Astrocyte (in vitro differentiated cells and primary cell): ENCODE results near the gene HSD17B14. TPM values are rescaled to one million over a fixed set of nuclear protein-coding genes. Genes with fewer than 3 reads are reported as not detected.
A peak's percentile ranks its signal among the peaks of the same experiment; 100 is the strongest.

Experiments used
- DNase-seq: peaks from one replicate; pipeline ENCODE4 v3.0.0-alpha.2; 2010; ENCODE audit warnings: low read depth
- FAIRE-seq: peaks from 2 replicates; lab custom pipeline; 2011; peaks lifted over from hg19 to GRCh38; lab: Jason Lieb, UNC
- H2AFZ ChIP-seq: 2 replicates; pipeline ENCODE4 v1.6.0; 2012; ENCODE audit warnings: low read depth, low read length, inconsistent platforms
- H3K27ac ChIP-seq: 2 replicates; pipeline ENCODE4 v1.5.1; 2011; ENCODE audit warnings: low read depth, low read length, inconsistent platforms
- H3K27me3 ChIP-seq: 2 replicates; pipeline ENCODE4 v1.6.0; 2011; ENCODE audit warnings: low read length, inconsistent platforms; ENCODE audit not compliant: insufficient read depth
- H3K36me3 ChIP-seq: 2 replicates; pipeline ENCODE4 v1.5.1; 2011; ENCODE audit warnings: low read length, inconsistent platforms; ENCODE audit not compliant: insufficient read depth
- H3K4me1 ChIP-seq: 2 replicates; pipeline ENCODE4 v1.5.1; 2011; ENCODE audit warnings: low read length, inconsistent platforms; ENCODE audit not compliant: insufficient read depth
- H3K4me2 ChIP-seq: 2 replicates; pipeline ENCODE4 v1.6.0; 2012; ENCODE audit warnings: low read length, inconsistent platforms
- H3K4me3 ChIP-seq: 2 replicates; pipeline ENCODE4 v1.5.1; 2011; ENCODE audit warnings: low read depth, mild to moderate bottlenecking, low read length, inconsistent platforms; ENCODE audit not compliant: insufficient read depth
- H3K79me2 ChIP-seq: 2 replicates; pipeline ENCODE4 v1.6.0; 2012; ENCODE audit warnings: mild to moderate bottlenecking, low read length, inconsistent platforms; ENCODE audit not compliant: insufficient read depth
- H3K9ac ChIP-seq: 2 replicates; pipeline ENCODE4 v1.6.0; 2012; ENCODE audit warnings: mild to moderate bottlenecking, low read length, inconsistent platforms
- H3K9me3 ChIP-seq: 2 replicates; pipeline ENCODE4 v1.5.1; 2012; ENCODE audit warnings: low read depth, mild to moderate bottlenecking, low read length, inconsistent platforms; ENCODE audit not compliant: insufficient read depth
- H4K20me1 ChIP-seq: 2 replicates; pipeline ENCODE4 v1.6.0; 2012; ENCODE audit warnings: low read length, inconsistent platforms; ENCODE audit not compliant: insufficient read depth
- H3K27ac Mint-ChIP-seq: one replicate; pipeline ENCODE4 v1.8.0; 2021; ENCODE audit warnings: mild to moderate bottlenecking, mixed read lengths; ENCODE audit not compliant: unreplicated experiment
- H3K27me3 Mint-ChIP-seq: one replicate; pipeline ENCODE4 v1.8.0; 2021; ENCODE audit warnings: low read depth, mixed read lengths; ENCODE audit not compliant: unreplicated experiment
- H3K36me3 Mint-ChIP-seq: one replicate; pipeline ENCODE4 v1.8.0; 2021; ENCODE audit warnings: low read depth, mixed read lengths; ENCODE audit not compliant: unreplicated experiment
- H3K4me1 Mint-ChIP-seq: one replicate; pipeline ENCODE4 v1.8.0; 2021; ENCODE audit warnings: low read depth, mixed read lengths; ENCODE audit not compliant: unreplicated experiment
- H3K4me3 Mint-ChIP-seq: one replicate; pipeline ENCODE4 v1.8.0; 2021; ENCODE audit warnings: mild to moderate bottlenecking, moderate library complexity, mixed read lengths; ENCODE audit not compliant: unreplicated experiment
- H3K9me3 Mint-ChIP-seq: one replicate; pipeline ENCODE4 v1.8.0; 2021; ENCODE audit warnings: mild to moderate bottlenecking, mixed read lengths; ENCODE audit not compliant: unreplicated experiment
- EZH2 ChIP-seq: IDR thresholded peaks from 2 replicates; pipeline ENCODE4 v1.6.1; 2012; ENCODE audit warnings: mild to moderate bottlenecking, low read length, inconsistent platforms; ENCODE audit not compliant: insufficient read depth
- total RNA-seq: library from RNA; stranded (reverse); gene quantifications from 2 replicates; pipeline ENCODE4 v1.2.1, GENCODE V29; 2021
- TF ChIP-seq, protein P1 (sequence below): IDR thresholded peaks from 2 replicates; pipeline ENCODE4 v1.5.1; 2011; ENCODE audit warnings: low read depth, mild to moderate bottlenecking, inconsistent platforms, low read length, moderate library complexity; ENCODE audit not compliant: insufficient read depth

The HSD17B14 gene
- total RNA-seq, 1 donor from 2014 or later: 9.7 TPM

DNA sequence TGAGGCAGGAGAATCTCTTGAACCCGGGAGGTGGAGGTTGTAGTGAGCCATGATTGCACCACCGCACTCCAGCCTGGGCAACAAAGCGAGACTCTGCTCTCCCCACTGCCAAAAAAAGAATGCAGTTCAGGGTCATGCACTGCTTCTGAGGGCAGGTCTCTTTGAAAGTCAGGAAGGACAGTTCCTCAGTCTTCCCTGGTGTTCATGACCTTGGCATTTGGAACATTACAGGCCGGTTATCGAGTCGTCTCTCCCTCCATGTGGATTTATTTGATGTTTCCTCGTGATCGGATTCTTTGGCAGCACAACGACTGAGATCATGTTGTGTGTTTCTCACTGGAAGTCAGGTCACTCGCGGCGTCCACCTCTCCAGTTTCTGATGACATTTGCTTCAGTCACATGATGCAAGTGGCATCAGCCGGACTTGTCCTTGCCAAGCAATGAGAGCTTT, 63.8 kb downstream of the HSD17B14 start:
- Histone ChIP-seq H3K36me3 (no peaks in the 10 kb centered on the region), H3K9me3 (no peaks in the 10 kb centered on the region), H3K27ac (no peak overlapping the region), H3K9ac (no peak overlapping the region), H2AFZ (no peak overlapping the region), H3K4me3 (no peak overlapping the region), H3K79me2 (no peaks in the 10 kb centered on the region), H3K27me3 (peaks cover 10% of the 10 kb centered on the region), H3K4me2 (no peak overlapping the region), H4K20me1 (no peaks in the 10 kb centered on the region), H3K4me1 (no peaks in the 10 kb centered on the region)
- no peak for FAIRE-seq
- H3K36me3 Mint-ChIP-seq: no peaks in the 10 kb centered on the region
- TF ChIP-seq EZH2: no peak
- TF ChIP-seq, protein P1, sequence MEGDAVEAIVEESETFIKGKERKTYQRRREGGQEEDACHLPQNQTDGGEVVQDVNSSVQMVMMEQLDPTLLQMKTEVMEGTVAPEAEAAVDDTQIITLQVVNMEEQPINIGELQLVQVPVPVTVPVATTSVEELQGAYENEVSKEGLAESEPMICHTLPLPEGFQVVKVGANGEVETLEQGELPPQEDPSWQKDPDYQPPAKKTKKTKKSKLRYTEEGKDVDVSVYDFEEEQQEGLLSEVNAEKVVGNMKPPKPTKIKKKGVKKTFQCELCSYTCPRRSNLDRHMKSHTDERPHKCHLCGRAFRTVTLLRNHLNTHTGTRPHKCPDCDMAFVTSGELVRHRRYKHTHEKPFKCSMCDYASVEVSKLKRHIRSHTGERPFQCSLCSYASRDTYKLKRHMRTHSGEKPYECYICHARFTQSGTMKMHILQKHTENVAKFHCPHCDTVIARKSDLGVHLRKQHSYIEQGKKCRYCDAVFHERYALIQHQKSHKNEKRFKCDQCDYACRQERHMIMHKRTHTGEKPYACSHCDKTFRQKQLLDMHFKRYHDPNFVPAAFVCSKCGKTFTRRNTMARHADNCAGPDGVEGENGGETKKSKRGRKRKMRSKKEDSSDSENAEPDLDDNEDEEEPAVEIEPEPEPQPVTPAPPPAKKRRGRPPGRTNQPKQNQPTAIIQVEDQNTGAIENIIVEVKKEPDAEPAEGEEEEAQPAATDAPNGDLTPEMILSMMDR: no peak
- H3K27me3 Mint-ChIP-seq: peaks cover 7% of the 10 kb centered on the region
- H3K9me3 Mint-ChIP-seq: peaks cover 3% of the 10 kb centered on the region
- no peak for DNase-seq
- H3K4me3 Mint-ChIP-seq: no peak overlapping the region
- peaks cover 4% of the 10 kb centered on the region for H3K4me1 Mint-ChIP-seq
- H3K27ac Mint-ChIP-seq: no peak overlapping the region

GRCh38 chr19:48770734-48771472, 65.4 kb downstream of the HSD17B14 start:
- H3K9me3 ChIP-seq: no peaks in the 10 kb centered on the region
- H3K27me3 ChIP-seq: peaks cover 10% of the 10 kb centered on the region
- Mint-ChIP-seq H3K9me3 (peaks cover 3% of the 10 kb centered on the region), H3K36me3 (no peaks in the 10 kb centered on the region), H3K4me3 (no peak overlapping the region), H3K27me3 (peaks cover 11% of the 10 kb centered on the region), H3K4me1 (peaks cover 4% of the 10 kb centered on the region), H3K27ac (peak overlapping the region; percentile 12)
- H3K36me3 ChIP-seq: no peaks in the 10 kb centered on the region
- no peak overlapping the region for H3K4me2 ChIP-seq
- DNase-seq (no peak), FAIRE-seq (no peak)
- H2AFZ ChIP-seq: no peak overlapping the region
- H4K20me1 ChIP-seq: no peaks in the 10 kb centered on the region
- H3K9ac ChIP-seq: no peak overlapping the region
- no peak overlapping the region for H3K27ac ChIP-seq
- H3K79me2 ChIP-seq: no peaks in the 10 kb centered on the region
- no peak for TF ChIP-seq EZH2
- TF ChIP-seq, protein P1: no peak
- H3K4me1 ChIP-seq: no peaks in the 10 kb centered on the region
- no peak overlapping the region for H3K4me3 ChIP-seq

DNA sequence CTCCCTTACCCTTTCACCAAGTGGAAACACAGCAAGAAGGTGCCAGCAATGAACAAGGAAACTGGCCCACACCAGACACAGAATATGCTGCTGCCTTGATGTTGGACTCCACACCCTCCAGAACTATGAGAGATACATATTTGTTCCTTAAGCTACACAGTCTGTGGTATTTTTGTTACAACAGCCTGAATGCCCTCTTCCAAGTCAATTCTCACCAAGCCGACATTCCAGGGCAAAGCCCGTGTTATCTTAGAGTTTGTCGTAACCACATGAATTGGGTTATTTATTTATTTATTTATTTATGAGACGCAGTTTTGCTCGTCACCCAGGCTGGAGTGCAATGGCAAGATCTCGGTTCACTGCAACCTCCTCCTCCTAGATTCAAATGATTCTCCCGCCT, 66.0 kb downstream of the HSD17B14 start:
- no peak for FAIRE-seq
- no peak overlapping the region for H3K4me3 Mint-ChIP-seq
- TF ChIP-seq EZH2: no peak
- Histone ChIP-seq H3K79me2 (no peaks in the 10 kb centered on the region), H3K27me3 (peaks cover 10% of the 10 kb centered on the region), H3K27ac (no peak overlapping the region), H3K9ac (no peak overlapping the region), H3K36me3 (no peaks in the 10 kb centered on the region), H3K4me2 (peak overlapping the region; percentile 23), H3K9me3 (no peaks in the 10 kb centered on the region), H2AFZ (no peak overlapping the region), H3K4me1 (no peaks in the 10 kb centered on the region), H3K4me3 (no peak overlapping the region), H4K20me1 (no peaks in the 10 kb centered on the region)
- DNase-seq: peak; percentile 88
- H3K4me1 Mint-ChIP-seq: peaks cover 4% of the 10 kb centered on the region
- H3K27me3 Mint-ChIP-seq: peaks cover 15% of the 10 kb centered on the region
- peaks cover 3% of the 10 kb centered on the region for H3K9me3 Mint-ChIP-seq
- H3K27ac Mint-ChIP-seq: peak overlapping the region; percentile 77
- H3K36me3 Mint-ChIP-seq: no peaks in the 10 kb centered on the region
